HG02763 (cell line): ENCODE measurements around the gene REL.
"Not testable (repeated sequence)": the region's sequence is repeated elsewhere in the genome, so short reads cannot be mapped to it uniquely, and the experiment has no call there.

Source experiments
- ATAC-seq: cut with Tn5 transposase; IDR thresholded peaks from one replicate; pipeline ENCODE4 v1.9.1; 2021; ENCODE audit warnings: mild to moderate bottlenecking, moderate library complexity; ENCODE audit not compliant: unreplicated experiment

Gene REL

GRCh38 chr2:60867007-60867406, 14.4 kb upstream of the REL start:
- ATAC-seq: no peak

GRCh38 chr2:60867848-60868247, 13.5 kb upstream of the REL start:
- no peak for ATAC-seq

- ATAC-seq: no peak
Observed at GRCh38 chr2:60868589-60869273, 12.6 kb upstream of the REL start.

GRCh38 chr2:60872510-60872928, 8.9 kb upstream of the REL start:
- no peak for ATAC-seq

GRCh38 chr2:60873381-60873780, 8.0 kb upstream of the REL start:
- peak; percentile 84 for ATAC-seq

- ATAC-seq: no peak
Observed at GRCh38 chr2:60875520-60875919, 5.9 kb upstream of the REL start.

GRCh38 chr2:60880643-60881046, 729 bp upstream of the REL start:
- ATAC-seq: no peak

- ATAC-seq: peak; percentile 21
Observed at GRCh38 chr2:60882971-60883753, 1.8 kb downstream of the REL start.

GRCh38 chr2:60883896-60884295, 2.5 kb downstream of the REL start:
- ATAC-seq: no peak

GRCh38 chr2:60884800-60885199, 3.4 kb downstream of the REL start:
- ATAC-seq: no peak

- ATAC-seq: no peak
Observed at GRCh38 chr2:60885683-60886082, 4.3 kb downstream of the REL start.

- ATAC-seq: no peak
Observed at GRCh38 chr2:60886991-60887390, 5.6 kb downstream of the REL start.

- no peak for ATAC-seq
Observed at GRCh38 chr2:60888853-60889252, 7.5 kb downstream of the REL start.

GRCh38 chr2:60889581-60890392, 8.4 kb downstream of the REL start:
- ATAC-seq: not testable (repeated sequence)

GRCh38 chr2:60890393-60890707, 9.0 kb downstream of the REL start:
- ATAC-seq: no peak

GRCh38 chr2:60891180-60891579, 9.8 kb downstream of the REL start:
- no peak for ATAC-seq

- ATAC-seq: no peak
Observed at GRCh38 chr2:60898567-60898966, 17.2 kb downstream of the REL start.

- peak; percentile 64 for ATAC-seq
Observed at GRCh38 chr2:60899230-60899891, 18.0 kb downstream of the REL start.

GRCh38 chr2:60899892-60900249, 18.5 kb downstream of the REL start:
- peak; percentile 32 for ATAC-seq

- not testable (repeated sequence) for ATAC-seq
Observed at GRCh38 chr2:60901296-60901695, 19.9 kb downstream of the REL start.

- not testable (repeated sequence) for ATAC-seq
Observed at GRCh38 chr2:60905867-60906266, 24.5 kb downstream of the REL start.
